ENCODE measurements around the gene POPDC3. TPM values are rescaled to one million over a fixed set of nuclear protein-coding genes. Genes with fewer than 3 reads are reported as not detected.

The POPDC3 gene
- total and polyA plus RNA-seq, 2 of the 4 experiments (the other 2 are of a cell fraction), result 22.7 to 25.8 TPM

- Histone ChIP-seq H3K4ac (ENCODE audit: low read depth, low read length) (no peak overlapping the region), H3K9me3 (ENCODE audit: control insufficient read depth, insufficient read depth, low read length) (no peaks in the 10 kb centered on the region), H3K14ac (replicated peaks; ENCODE audit: low read depth, low read length) (no peak overlapping the region), H3K23ac (ENCODE audit: low read depth, low read length) (no peak overlapping the region), H4K8ac (ENCODE audit: low read depth in 2 of 2, low read length in 2 of 2) (no peak overlapping the region), H2AK5ac (ENCODE audit: low read depth, low read length) (no peak overlapping the region), H3K36me3 (ENCODE audit: control insufficient read depth, insufficient read depth, low read length) (no peaks in the 10 kb centered on the region), H3K18ac (ENCODE audit: low read depth, low read length) (no peak overlapping the region), H3K4me2 (ENCODE audit: low read depth, low read length) (no peak overlapping the region), H2BK20ac (ENCODE audit: low read depth, low read length) (no peak overlapping the region), H3K9me1 (ENCODE audit: insufficient read depth, low read length) (no peaks in the 10 kb centered on the region), H3K79me1 (ENCODE audit: low read depth in 1 of 2, low read length in 2 of 2) (no peaks in the 10 kb centered on the region), H3K4me1 (ENCODE audit: control insufficient read depth, insufficient read depth, low read length) (no peaks in the 10 kb centered on the region), H2AFZ (replicated peaks; ENCODE audit: low read length, poor library complexity) (no peak overlapping the region), H2BK5ac (ENCODE audit: low read depth, low read length, poor library complexity, severe bottlenecking) (no peak overlapping the region), H3K27me3 (ENCODE audit: control insufficient read depth, insufficient read depth, low read length) (no peaks in the 10 kb centered on the region), H2AK9ac (replicated peaks; ENCODE audit: low read depth, low read length, poor library complexity) (no peak overlapping the region), H3K56ac (ENCODE audit: extremely low read depth, insufficient read depth, low read length) (no peak overlapping the region), H2BK120ac (ENCODE audit: low read depth, low read length) (no peak overlapping the region), H4K91ac (ENCODE audit: insufficient read depth, low read depth, low read length) (no peak overlapping the region), H4K20me1 (ENCODE audit: insufficient read depth, low read length) (no peaks in the 10 kb centered on the region), H2BK15ac (ENCODE audit: low read depth, low read length) (no peak overlapping the region), H3K27ac (ENCODE audit: insufficient read depth, low read length) (no peak overlapping the region), H3K4me3 (ENCODE audit: insufficient read depth, low read depth, low read length) (no peak overlapping the region), H4K5ac (ENCODE audit: low read depth, low read length) (no peak overlapping the region), H3K9ac (ENCODE audit: low read depth, low read length) (no peak overlapping the region)
- no CpG with 5 or more reads among the region's 2 CpGs for WGBS, 2 experiments (ENCODE audit: extremely low coverage in 2 of 2, insufficient read length in 1 of 2)
- ATAC-seq (ENCODE audit: low read depth) (no peak), DNase-seq (no peak)
- POLR2A ChIA-PET (ENCODE audit: unreplicated experiment), result no interaction called here
- CTCF ChIA-PET, result no interaction called here
- dilution Hi-C loops (cut with HindIII; ENCODE audit: low sequenced_read_pairs, unreplicated experiment), result no loop called here
- BruUV-seq (replicated peaks), result no TSS peak
- in situ Hi-C loops (cut with MboI; ENCODE audit: low sequenced_read_pairs), result no loop called here
- TF ChIP-seq RCOR1 (IDR thresholded peaks at IDR 0.05; ENCODE audit: insufficient replicate concordance, low read length) (no peak), BHLHE40 (IDR thresholded peaks at IDR 0.05; ENCODE audit: low read depth, low read length) (no peak), SMC3 (IDR thresholded peaks at IDR 0.05; ENCODE audit: low read depth, low read length) (no peak), NFE2L2 (IDR thresholded peaks at IDR 0.05; ENCODE audit: low read depth, low read length) (no peak), RFX5 (IDR thresholded peaks at IDR 0.05; ENCODE audit: low read depth, low read length) (no peak), FOS (IDR thresholded peaks at IDR 0.05; ENCODE audit: low read depth, low read length) (no peak), MXI1 (IDR thresholded peaks at IDR 0.05; ENCODE audit: borderline replicate concordance, low read depth, low read length) (no peak), RAD21 (IDR thresholded peaks at IDR 0.05; ENCODE audit: low read length) (no peak)
- TF ChIP-seq, protein P1, sequence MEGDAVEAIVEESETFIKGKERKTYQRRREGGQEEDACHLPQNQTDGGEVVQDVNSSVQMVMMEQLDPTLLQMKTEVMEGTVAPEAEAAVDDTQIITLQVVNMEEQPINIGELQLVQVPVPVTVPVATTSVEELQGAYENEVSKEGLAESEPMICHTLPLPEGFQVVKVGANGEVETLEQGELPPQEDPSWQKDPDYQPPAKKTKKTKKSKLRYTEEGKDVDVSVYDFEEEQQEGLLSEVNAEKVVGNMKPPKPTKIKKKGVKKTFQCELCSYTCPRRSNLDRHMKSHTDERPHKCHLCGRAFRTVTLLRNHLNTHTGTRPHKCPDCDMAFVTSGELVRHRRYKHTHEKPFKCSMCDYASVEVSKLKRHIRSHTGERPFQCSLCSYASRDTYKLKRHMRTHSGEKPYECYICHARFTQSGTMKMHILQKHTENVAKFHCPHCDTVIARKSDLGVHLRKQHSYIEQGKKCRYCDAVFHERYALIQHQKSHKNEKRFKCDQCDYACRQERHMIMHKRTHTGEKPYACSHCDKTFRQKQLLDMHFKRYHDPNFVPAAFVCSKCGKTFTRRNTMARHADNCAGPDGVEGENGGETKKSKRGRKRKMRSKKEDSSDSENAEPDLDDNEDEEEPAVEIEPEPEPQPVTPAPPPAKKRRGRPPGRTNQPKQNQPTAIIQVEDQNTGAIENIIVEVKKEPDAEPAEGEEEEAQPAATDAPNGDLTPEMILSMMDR (conservative IDR thresholded peaks at IDR 0.05; ENCODE audit: low read depth, low read length), result no peak
- intact Hi-C loops (cut with micrococcal nuclease), result no loop called here
Measured at GRCh38 chr6:105186576-105186975, 6.8 kb upstream of the POPDC3 start.

Measured in IMR-90 (cell line).